Astrocyte (in vitro differentiated cells and primary cell): ENCODE data around the gene MYH13.

Experiments used
- EZH2 ChIP-seq: IDR thresholded peaks from 2 replicates; pipeline ENCODE4 v1.6.1; 2012; ENCODE audit warnings: mild to moderate bottlenecking, low read length, inconsistent platforms; ENCODE audit not compliant: insufficient read depth
- TF ChIP-seq, protein P1 (sequence below): IDR thresholded peaks from 2 replicates; pipeline ENCODE4 v1.5.1; 2011; ENCODE audit warnings: low read depth, mild to moderate bottlenecking, inconsistent platforms, low read length, moderate library complexity; ENCODE audit not compliant: insufficient read depth

GRCh38 chr17:10403589-10403988, 30.8 kb upstream of the MYH13 start:
- TF ChIP-seq, protein P1, sequence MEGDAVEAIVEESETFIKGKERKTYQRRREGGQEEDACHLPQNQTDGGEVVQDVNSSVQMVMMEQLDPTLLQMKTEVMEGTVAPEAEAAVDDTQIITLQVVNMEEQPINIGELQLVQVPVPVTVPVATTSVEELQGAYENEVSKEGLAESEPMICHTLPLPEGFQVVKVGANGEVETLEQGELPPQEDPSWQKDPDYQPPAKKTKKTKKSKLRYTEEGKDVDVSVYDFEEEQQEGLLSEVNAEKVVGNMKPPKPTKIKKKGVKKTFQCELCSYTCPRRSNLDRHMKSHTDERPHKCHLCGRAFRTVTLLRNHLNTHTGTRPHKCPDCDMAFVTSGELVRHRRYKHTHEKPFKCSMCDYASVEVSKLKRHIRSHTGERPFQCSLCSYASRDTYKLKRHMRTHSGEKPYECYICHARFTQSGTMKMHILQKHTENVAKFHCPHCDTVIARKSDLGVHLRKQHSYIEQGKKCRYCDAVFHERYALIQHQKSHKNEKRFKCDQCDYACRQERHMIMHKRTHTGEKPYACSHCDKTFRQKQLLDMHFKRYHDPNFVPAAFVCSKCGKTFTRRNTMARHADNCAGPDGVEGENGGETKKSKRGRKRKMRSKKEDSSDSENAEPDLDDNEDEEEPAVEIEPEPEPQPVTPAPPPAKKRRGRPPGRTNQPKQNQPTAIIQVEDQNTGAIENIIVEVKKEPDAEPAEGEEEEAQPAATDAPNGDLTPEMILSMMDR = no peak
- TF ChIP-seq EZH2 = no peak
